ENCODE measurements around the gene ZDHHC8. TPM values are rescaled to one million over a fixed set of nuclear protein-coding genes. Genes with fewer than 3 reads are reported as not detected.

Gene ZDHHC8
- total and polyA plus RNA-seq, 7 experiments from 2014 or later, result 0.95 to 88.5 (median 65.9) TPM

GRCh38 chr22:20111689-20112622 is 19.6 kb upstream of the ZDHHC8 start:
- Mint-ChIP-seq H3K4me1 (peaks cover 12 to 31% (median 19%) of the 10 kb centered on the region in 7 donors), H3K27ac (peak overlapping the region in 8 of 9 donors; percentile 34 to 88 (median 74)), H3K27me3 (no peaks in the 10 kb centered on the region), H3K9me3 (no peaks in the 10 kb centered on the region), H3K36me3 (peaks cover 0 to 15% (median 6%) of the 10 kb centered on the region in 5 donors), H3K4me3 (peak overlapping the region in 1 of 10 donors; percentile 26)
- Histone ChIP-seq H3K27ac (ENCODE audit: low read depth, low read length) (peak overlapping the region; percentile 50), H3K27me3 (ENCODE audit: control insufficient read depth in 2 of 2, insufficient read depth in 2 of 2, low read length in 2 of 2) (no peaks in the 10 kb centered on the region), H3K4me1 (ENCODE audit: control insufficient read depth in 2 of 2, insufficient read depth in 2 of 2, low read length in 2 of 2) (peaks cover 14 to 18% of the 10 kb centered on the region in 2 donors), H3K4me3 (ENCODE audit: low read length) (no peak overlapping the region), H3K36me3 (ENCODE audit: control insufficient read depth in 2 of 3, insufficient read depth in 3 of 3, low read length in 3 of 3) (peaks cover 0 to 87% (median 9%) of the 10 kb centered on the region in 3 experiments), H3K9me3 (ENCODE audit: control insufficient read depth in 2 of 3, low read length in 3 of 3) (no peaks in the 10 kb centered on the region)
- DNase-seq (no peak), ATAC-seq (no peak)
- POLR2A ChIA-PET, result interaction anchor here (0.5 kb wide), 1 partner anchor 65 kb away, joined by 7 read pairs; no protein-coding TSS in a partner anchor
- intact Hi-C loops (cut with micrococcal nuclease), result loop anchor here in 1 of 2 donors (1.0 to 10.0 kb wide), 2 partner anchors 142 to 967 kb away; partner anchors contain the start of gene ESS2
- CTCF ChIA-PET, result no interaction called here

DNA sequence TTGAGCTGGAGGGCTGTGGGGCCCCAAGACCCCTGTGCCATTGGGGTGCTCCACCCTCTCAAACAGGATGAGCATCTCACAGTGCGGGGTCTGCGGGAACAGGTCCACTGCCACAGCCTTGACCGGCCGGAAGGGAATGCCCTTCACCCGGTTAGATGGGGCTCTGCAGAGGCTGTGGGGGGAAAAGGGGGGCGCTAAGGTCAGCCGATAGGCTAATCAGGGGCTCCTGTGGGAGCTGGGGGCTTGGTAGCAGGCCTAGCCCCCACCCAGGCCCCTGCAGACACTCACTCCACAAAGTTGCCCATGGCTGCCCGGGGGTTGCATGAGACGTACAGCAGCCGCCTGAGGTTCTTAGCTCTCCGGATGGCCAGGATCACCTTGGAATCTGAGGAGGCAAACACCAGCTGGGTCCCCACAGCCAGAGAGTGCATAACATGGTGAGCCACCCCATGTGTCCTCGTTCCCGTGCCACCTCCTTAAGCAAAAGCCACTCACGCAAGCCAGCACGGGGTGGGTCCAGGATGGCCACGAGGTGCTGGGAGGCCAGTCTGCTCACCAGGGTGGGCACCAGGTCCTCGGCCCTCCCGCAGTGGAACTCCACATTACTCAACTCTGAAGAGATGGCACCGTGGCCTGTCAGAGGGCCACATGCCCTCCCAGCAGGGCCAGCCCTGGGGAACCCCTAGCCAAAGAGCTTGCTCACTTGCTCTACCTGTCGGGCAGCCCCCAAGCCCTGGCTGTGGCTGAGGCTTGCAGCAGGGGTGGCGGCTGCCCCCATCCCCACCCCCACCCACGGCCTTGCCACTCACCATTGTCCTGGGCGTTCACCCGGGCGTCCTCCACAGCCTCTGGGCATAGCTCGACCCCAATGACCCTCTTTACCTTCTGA is 18.7 kb upstream of the ZDHHC8 start:
- Histone ChIP-seq H3K4me3 (ENCODE audit: low read length) (no peak overlapping the region), H3K27ac (ENCODE audit: low read depth, low read length) (no peak overlapping the region), H3K9me3 (ENCODE audit: control insufficient read depth in 2 of 3, low read length in 3 of 3) (no peaks in the 10 kb centered on the region), H3K4me1 (ENCODE audit: control insufficient read depth in 2 of 2, insufficient read depth in 2 of 2, low read length in 2 of 2) (peaks cover 14 to 19% of the 10 kb centered on the region in 2 donors), H3K36me3 (ENCODE audit: control insufficient read depth in 2 of 3, insufficient read depth in 3 of 3, low read length in 3 of 3) (peaks cover 0 to 77% (median 5%) of the 10 kb centered on the region in 3 experiments), H3K27me3 (ENCODE audit: control insufficient read depth in 2 of 2, insufficient read depth in 2 of 2, low read length in 2 of 2) (no peaks in the 10 kb centered on the region)
- Mint-ChIP-seq H3K27me3 (peaks cover 0 to 2% (median 0%) of the 10 kb centered on the region in 5 donors), H3K27ac (peak overlapping the region in 2 of 9 donors; percentile 14 to 22), H3K36me3 (peaks cover 0 to 18% (median under 1%) of the 10 kb centered on the region in 5 donors), H3K4me3 (no peak overlapping the region), H3K4me1 (peaks cover 12 to 33% (median 19%) of the 10 kb centered on the region in 7 donors), H3K9me3 (no peaks in the 10 kb centered on the region)
- intact Hi-C loops (cut with micrococcal nuclease), result loop anchor here in 1 of 2 donors (10.0 kb wide), 1 partner anchor 968 kb away; the partner anchor contains the start of gene ESS2
- CTCF ChIA-PET, result no interaction called here
- DNase-seq (no peak), ATAC-seq (no peak)
- POLR2A ChIA-PET, result interaction anchor here (0.5 to 0.7 kb wide), 2 partner anchors 66 to 127 kb away, joined by 4 to 7 read pairs; no protein-coding TSS in a partner anchor

DNA sequence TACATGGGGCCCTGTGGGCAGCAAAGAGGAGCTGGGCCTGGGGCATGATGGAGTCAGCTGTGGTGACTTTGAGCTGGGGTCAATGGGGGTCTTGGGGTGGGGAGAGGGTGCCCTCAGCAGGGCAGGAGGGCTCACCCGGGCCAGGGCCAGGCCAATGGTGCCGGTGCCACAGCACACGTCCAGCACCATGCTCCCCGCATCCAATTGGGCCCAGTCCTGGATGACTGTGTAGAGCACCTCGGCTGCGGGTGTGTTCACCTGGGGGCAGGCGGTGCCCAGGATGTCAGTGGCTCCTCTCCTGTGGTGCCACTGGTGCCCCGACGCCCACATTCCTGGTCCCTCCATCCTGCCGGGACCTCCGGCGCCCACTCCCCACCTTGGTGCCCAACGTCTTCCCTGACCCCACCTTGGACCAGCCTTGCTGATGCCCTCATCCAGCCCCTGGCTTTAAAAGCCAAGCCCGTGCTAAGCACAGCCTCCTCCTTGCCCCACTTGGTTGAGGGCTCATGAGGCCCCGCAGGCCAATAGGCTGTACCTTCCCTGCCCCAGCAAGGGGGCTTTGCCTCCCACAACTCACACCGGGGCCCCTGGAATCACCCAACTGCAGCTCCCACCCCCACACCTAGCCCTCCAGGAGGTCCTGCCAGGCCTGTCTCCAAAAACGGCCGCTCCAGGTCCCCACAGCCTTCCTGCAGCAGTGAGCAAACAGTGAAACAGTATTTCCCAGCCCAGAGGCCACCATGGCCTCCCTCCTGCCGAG is 17.9 kb upstream of the ZDHHC8 start:
- Mint-ChIP-seq H3K4me1 (peaks cover 16 to 40% (median 23%) of the 10 kb centered on the region in 7 donors), H3K27ac (peak overlapping the region in 5 of 9 donors; percentile 36 to 60 (median 53)), H3K4me3 (peak overlapping the region in 1 of 10 donors; percentile 38), H3K27me3 (peaks cover 0 to 2% (median 0%) of the 10 kb centered on the region in 5 donors), H3K36me3 (peaks cover 0 to 21% (median 0%) of the 10 kb centered on the region in 5 donors), H3K9me3 (no peaks in the 10 kb centered on the region)
- H3K27me3 ChIP-seq (ENCODE audit: control insufficient read depth in 2 of 2, insufficient read depth in 2 of 2, low read length in 2 of 2), result no peaks in the 10 kb centered on the region
- peaks cover 0 to 69% (median 5%) of the 10 kb centered on the region in 3 experiments for H3K36me3 ChIP-seq (ENCODE audit: control insufficient read depth in 2 of 3, insufficient read depth in 3 of 3, low read length in 3 of 3)
- no peaks in the 10 kb centered on the region for H3K9me3 ChIP-seq (ENCODE audit: control insufficient read depth in 2 of 3, low read length in 3 of 3)
- ChIA-PET CTCF (no interaction called here), POLR2A (interaction anchor here (0.7 kb wide), 1 partner anchor 128 kb away, joined by 4 read pairs; no protein-coding TSS in a partner anchor)
- ATAC-seq, result no peak
- no peak overlapping the region for H3K27ac ChIP-seq (ENCODE audit: low read depth, low read length)
- intact Hi-C loops (cut with micrococcal nuclease), result loop anchor here in 1 of 2 donors (10.0 kb wide), 1 partner anchor 969 kb away; the partner anchor contains the start of gene ESS2
- no peak overlapping the region for H3K4me3 ChIP-seq (ENCODE audit: low read length)
- no peak for DNase-seq
- peaks cover 19 to 27% of the 10 kb centered on the region in 2 donors for H3K4me1 ChIP-seq (ENCODE audit: control insufficient read depth in 2 of 2, insufficient read depth in 2 of 2, low read length in 2 of 2)

- Mint-ChIP-seq H3K4me1 (peaks cover 23 to 48% (median 31%) of the 10 kb centered on the region in 7 donors), H3K27ac (peak overlapping the region in 6 of 9 donors; percentile 51 to 86 (median 78)), H3K9me3 (no peaks in the 10 kb centered on the region), H3K4me3 (peak overlapping the region; percentile 41 to 92 (median 64)), H3K27me3 (peaks cover 0 to 2% (median 0%) of the 10 kb centered on the region in 5 donors), H3K36me3 (peaks cover 0 to 23% (median 0%) of the 10 kb centered on the region in 5 donors)
- DNase-seq, result no peak
- ChIA-PET POLR2A (interaction anchor here (0.8 to 1.5 kb wide), 4 partner anchors 14 to 128 kb away, joined by 3 to 4 read pairs (median 3); partner anchors contain the start of gene ZDHHC8), CTCF (interaction anchor here (0.9 kb wide), 1 partner anchor 29 kb away, joined by 3 read pairs; no protein-coding TSS in a partner anchor)
- intact Hi-C loops (cut with micrococcal nuclease), result loop anchor here (5.0 to 10.0 kb wide), 3 partner anchors 93 to 970 kb away; partner anchors contain the start of gene ESS2 (in 1 of the 2)
- Histone ChIP-seq H3K9me3 (ENCODE audit: control insufficient read depth in 2 of 3, low read length in 3 of 3) (no peaks in the 10 kb centered on the region), H3K4me1 (ENCODE audit: control insufficient read depth in 2 of 2, insufficient read depth in 2 of 2, low read length in 2 of 2) (peaks cover 23 to 28% of the 10 kb centered on the region in 2 donors), H3K4me3 (ENCODE audit: low read length) (no peak overlapping the region), H3K27ac (ENCODE audit: low read depth, low read length) (peak overlapping the region; percentile 96), H3K27me3 (ENCODE audit: control insufficient read depth in 2 of 2, insufficient read depth in 2 of 2, low read length in 2 of 2) (no peaks in the 10 kb centered on the region), H3K36me3 (ENCODE audit: control insufficient read depth in 2 of 3, insufficient read depth in 3 of 3, low read length in 3 of 3) (peaks cover 6 to 67% (median 8%) of the 10 kb centered on the region in 3 experiments)
- ATAC-seq, result no peak
These were observed 16.8 kb upstream of the ZDHHC8 start for GRCh38 chr22:20114506-20115475.
